Activated naive CD4-positive, alpha-beta T cell treated with anti-CD3 and anti-CD28 coated beads, Interleukin-2, amount 50 U/mL, for 72 hours (primary cell): ENCODE data around the gene TTLL1. TPM values are rescaled to one million over a fixed set of nuclear protein-coding genes. Genes with fewer than 3 reads are reported as not detected.
A peak's percentile ranks its signal among the peaks of the same experiment; 100 is the strongest.
"Not testable (repeated sequence)": the region's sequence is repeated elsewhere in the genome, so short reads cannot be mapped to it uniquely, and the experiment has no call there.

Experiments used
- ATAC-seq, 2 donors: fragments of 150-1000 bp; cut with Tn5 transposase; 2 replicates each; pipeline ENCODE4 v1.10.0; 2021; ENCODE audit warnings: mild to moderate bottlenecking in 2 of 2, moderate library complexity in 2 of 2
- DNase-seq, 2 donors: peaks; one replicate each; pipeline ENCODE4 v3.0.0; 2021 to 2022; ENCODE audit warnings: low spot score in 2 of 2
- H3K27ac Mint-ChIP-seq, 2 donors: one replicate each; pipeline ENCODE4 v1.8.0; 2022; ENCODE audit warnings: mild to moderate bottlenecking in 2 of 2, mixed read lengths in 2 of 2
- H3K36me3 Mint-ChIP-seq, 2 donors: one replicate each; pipeline ENCODE4 v1.8.0; 2022; ENCODE audit warnings: mixed read lengths in 2 of 2
- H3K9me3 Mint-ChIP-seq, 2 donors: one replicate each; pipeline ENCODE4 v1.8.0; 2022; ENCODE audit warnings: mixed read lengths in 2 of 2
- total RNA-seq, 2 donors: library from RNA; stranded (reverse); gene quantifications; one replicate each; pipeline ENCODE4 v1.2.3, GENCODE V29; 2022

TTLL1 gene
- total RNA-seq, 2 donors from 2014 or later: 5.6 to 6.0 TPM

DNA sequence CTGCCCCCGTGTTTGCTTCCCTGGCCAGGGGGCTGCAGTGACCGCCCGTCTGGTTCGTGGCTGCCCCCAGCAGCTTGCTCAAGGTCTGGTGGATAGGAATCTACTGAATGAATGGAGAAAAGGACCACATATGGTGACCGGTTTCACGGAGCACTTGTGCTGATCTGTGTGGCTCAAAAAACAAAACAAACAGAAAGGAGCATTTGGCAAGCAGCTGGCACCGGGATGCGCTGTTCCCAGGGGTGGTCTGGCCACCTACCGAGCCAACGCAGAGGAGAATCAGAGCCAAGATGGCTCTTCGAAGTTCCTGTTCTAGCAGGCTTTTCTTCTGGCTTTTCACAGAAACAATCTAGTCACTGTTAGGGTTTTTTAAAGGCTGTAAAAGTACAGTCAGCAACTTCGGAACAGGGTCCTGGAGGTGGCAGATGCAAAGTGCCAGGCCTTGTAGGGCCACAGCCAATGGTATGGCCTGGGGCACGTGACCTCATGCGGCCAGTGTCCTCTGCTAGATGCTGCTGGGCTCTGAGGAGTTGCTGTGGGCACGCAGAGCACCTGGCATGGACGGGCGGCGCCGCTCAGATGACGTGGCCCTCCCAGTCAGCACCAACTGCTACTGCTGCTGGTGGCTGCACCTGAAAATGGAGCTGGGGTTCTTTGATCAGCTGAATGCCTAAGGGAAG lies 47.0 kb downstream of the TTLL1 start:
- no peak for DNase-seq
- no peaks in the 10 kb centered on the region for H3K9me3 Mint-ChIP-seq
- H3K27ac Mint-ChIP-seq: peak overlapping the region in 1 of 2 donors; percentile 52
- no peak for ATAC-seq
- no peaks in the 10 kb centered on the region for H3K36me3 Mint-ChIP-seq

DNA sequence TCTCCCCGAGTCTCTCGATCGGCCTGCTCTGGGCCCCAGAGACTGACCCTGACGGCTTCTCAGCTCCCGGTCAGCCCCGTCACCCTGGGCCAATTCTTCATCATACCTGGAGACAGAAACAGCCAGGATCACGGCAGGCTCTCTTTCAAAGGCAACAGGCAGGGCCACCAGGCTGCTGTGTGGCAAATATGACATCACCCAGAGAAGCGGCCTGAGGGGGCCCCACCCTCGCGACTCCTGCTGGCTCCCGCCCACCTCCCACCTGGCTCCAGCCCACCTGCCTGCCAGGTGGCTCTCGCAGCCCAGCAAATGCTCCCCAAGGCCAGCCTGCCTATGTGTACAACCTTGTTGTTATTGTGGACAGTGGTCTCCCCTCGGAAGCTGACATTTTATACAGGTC lies 49.4 kb downstream of the TTLL1 start:
- Mint-ChIP-seq H3K9me3 (no peaks in the 10 kb centered on the region), H3K27ac (no peak overlapping the region), H3K36me3 (no peaks in the 10 kb centered on the region)
- ATAC-seq: no peak
- DNase-seq: no peak

DNA sequence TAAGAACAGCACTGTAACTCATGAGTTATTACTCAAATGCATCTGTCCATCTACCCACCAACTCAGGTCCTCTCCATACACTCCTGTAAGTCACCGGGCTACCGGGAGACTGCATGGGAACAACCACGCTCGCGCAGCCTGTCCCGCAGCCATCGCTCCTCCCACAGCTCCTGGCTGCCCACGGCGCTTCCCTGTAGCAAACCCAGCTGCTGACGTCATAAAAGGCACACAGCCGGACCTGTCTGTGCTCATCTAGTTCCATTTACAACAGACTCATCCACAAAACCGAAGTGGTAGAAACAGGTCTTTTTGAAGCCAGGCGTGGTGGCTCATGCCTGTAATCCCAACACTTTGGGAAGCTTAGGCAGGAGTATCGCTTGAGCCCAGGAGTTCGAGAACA lies 50.9 kb downstream of the TTLL1 start:
- Mint-ChIP-seq H3K9me3 (no peaks in the 10 kb centered on the region), H3K36me3 (no peaks in the 10 kb centered on the region), H3K27ac (peak overlapping the region in 1 of 2 donors; percentile 60)
- ATAC-seq: no peak
- no peak for DNase-seq

DNA sequence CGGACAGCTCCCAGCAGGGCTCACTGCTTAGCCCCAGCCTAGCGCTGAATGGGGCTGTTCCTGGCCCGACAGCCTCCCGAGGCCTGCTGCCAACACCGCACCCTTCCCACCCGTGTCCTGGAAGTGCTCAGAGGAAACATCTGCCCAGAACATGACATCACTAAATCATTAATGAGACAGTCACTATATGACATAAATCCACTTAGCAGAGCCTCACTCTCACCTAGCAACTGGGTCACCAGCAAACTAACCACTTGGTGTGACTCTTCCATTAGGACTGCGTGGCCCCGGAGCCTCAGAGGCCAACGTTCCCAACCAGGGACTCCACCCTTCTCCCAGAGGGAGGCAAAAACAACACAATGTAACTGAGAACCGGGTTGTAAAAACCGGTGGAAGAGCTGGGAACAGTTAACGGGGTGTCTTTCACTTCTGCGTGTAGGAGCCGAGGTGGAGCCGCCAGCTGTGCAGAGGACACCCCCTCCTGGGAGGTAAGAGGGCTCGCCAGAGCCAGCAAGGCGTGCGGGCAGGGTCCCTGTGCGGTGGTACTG lies 52.8 kb downstream of the TTLL1 start:
- Mint-ChIP-seq H3K27ac (no peak overlapping the region), H3K9me3 (no peaks in the 10 kb centered on the region), H3K36me3 (no peaks in the 10 kb centered on the region)
- DNase-seq (no peak), ATAC-seq (no peak)

DNA sequence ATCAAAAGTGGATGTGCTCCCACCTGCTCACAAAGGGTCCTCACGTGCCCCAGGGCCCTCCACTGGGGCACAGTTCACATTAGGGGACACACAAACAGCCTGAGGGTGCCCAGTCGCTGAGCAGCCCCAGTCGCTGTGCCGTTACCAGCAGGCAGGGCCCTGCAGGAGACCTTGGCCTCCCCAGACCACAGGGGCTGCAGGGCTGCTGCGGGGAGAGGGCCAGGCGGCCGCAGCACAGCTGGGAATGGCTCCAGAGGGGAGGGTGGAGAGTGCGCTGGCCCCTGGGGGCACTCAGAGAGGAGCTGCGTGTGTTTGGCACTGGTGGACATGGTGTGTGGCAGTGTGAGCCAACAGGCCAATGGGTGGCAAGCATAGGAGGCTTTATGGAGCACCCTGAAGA lies 53.9 kb downstream of the TTLL1 start:
- Mint-ChIP-seq H3K9me3 (no peaks in the 10 kb centered on the region), H3K27ac (no peak overlapping the region), H3K36me3 (no peaks in the 10 kb centered on the region)
- DNase-seq: no peak
- no peak for ATAC-seq

DNA sequence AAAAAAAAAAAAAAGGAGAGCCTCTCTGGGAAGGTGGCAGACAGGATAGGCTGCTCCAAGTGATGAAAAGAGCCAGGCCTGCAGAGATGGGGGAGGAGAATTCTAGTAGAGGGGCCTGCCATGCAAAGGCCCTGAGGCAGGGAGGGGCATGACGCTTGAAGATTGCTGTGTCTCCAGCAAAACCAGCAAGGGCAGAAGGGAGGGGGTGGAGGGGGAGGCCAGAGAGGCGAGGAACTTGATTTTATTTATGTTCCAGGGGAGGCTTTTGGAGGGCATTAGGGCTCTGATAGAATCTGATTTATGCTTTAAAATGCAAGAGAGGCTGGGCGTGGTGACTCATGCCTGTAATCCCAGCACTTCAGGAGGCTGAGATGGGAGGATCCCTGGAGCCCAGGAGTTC lies 57.6 kb downstream of the TTLL1 start:
- ATAC-seq (no peak), DNase-seq (no peak)
- no peaks in the 10 kb centered on the region for H3K9me3 Mint-ChIP-seq
- no peaks in the 10 kb centered on the region for H3K36me3 Mint-ChIP-seq
- no peak overlapping the region for H3K27ac Mint-ChIP-seq

DNA sequence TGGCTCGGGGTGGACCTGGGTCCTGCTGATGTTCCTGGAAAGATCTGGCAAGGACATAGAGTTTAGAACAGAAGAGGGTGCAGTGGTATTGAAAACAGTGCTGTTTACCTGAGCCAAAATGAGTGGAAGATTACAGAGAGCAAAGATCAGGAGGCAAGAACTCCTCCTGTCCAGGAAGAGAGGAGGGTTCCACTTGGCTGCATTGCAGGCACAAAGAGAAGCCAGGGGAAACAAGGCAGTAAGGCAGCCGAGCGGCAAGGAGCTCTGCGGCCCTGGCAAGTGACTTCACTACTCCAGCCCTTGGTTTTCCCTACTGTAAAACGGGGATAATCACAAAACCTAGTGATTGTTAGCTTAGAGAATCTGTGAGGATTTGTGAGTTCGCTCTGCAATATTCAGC lies 70.6 kb downstream of the TTLL1 start:
- DNase-seq: no peak
- Mint-ChIP-seq H3K36me3 (peaks cover 0 to 6% of the 10 kb centered on the region in 2 donors), H3K9me3 (no peaks in the 10 kb centered on the region), H3K27ac (no peak overlapping the region)
- no peak for ATAC-seq

DNA sequence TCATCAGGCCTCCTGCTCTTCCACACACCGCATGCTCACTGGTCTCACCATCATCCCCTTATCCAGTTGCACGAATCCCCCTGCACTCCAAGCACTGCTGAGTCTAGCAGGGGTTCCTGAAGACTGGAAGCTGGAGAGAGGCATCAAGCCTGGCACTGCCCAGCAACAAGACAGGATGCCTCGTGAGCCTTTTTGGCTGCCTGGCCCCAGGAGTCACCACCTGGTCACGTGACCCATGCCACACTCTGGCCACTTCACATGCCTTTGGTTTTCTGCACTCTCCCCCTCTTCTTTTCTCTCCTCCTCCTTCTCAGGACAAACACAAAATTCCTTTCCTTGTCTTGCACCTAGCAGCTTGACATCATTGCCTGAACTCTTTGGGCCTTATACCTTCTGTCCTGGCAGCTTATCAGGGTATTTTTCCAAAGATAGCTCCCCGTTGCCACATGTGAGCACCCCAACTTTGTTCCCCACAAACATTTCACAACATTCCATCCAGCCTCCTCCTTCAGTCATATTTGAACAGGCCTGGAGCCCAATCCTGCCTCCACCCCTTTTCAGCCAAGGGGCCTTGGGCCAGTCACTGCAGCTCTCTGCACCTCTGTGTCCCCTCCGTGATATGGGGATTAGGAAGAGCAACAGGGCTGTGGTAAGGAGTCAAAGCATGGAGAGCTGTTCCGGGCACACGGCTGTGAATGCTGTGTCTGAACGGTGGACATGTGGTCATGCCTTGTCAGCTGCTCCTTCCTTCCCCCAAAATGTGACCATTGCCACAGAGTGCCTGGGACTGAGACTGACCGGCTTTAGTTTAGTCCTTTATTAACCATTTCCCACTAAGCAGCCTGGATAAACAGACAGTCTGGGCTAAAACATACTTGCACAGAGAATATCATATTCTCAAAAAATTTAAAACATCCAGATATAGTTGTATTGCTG lies 71.4 kb downstream of the TTLL1 start:
- Mint-ChIP-seq H3K36me3 (peaks cover 0 to 6% of the 10 kb centered on the region in 2 donors), H3K9me3 (no peaks in the 10 kb centered on the region), H3K27ac (no peak overlapping the region)
- DNase-seq: no peak
- no peak for ATAC-seq

DNA sequence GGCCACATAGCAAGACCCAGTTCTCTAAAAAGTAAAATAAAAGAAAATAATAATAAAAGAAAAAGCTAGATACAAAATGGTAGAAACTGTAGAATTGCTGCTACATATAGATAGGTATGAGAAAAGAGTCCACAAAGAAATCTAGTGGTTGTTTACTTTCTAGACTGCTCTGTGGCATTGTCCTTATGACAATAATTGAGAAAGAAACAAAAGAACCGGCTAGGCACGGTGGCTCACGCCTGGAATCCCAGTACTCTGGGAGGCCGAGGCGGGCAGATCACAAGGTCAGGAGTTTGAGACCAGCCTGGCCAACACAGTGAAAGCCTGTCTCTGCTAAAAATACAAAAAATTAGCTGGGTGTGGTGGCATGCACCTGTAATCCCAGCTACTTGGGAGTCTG lies 73.0 kb downstream of the TTLL1 start:
- not testable (repeated sequence) for H3K9me3 Mint-ChIP-seq, DNase-seq

DNA sequence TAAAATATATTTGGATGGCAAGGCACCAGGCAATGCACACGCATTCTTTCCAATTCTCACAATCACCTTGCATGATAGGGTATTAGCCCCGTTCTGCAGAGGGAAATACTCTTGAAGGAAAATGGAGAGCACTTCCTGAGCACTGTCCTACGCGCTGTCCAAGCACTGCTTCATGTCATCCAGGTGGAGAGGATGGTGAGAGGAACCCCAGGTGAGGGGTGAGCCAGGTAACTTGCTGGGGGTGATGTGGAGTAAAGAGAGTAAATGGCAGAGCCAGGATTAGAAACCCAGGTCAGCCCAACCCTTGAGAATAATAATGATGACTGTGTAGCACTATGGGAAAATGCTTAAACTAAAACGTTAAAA lies 73.5 kb downstream of the TTLL1 start:
- H3K9me3 Mint-ChIP-seq: no peaks in the 10 kb centered on the region
- peak overlapping the region; percentile 86 to 91 for H3K27ac Mint-ChIP-seq
- no peak for ATAC-seq
- H3K36me3 Mint-ChIP-seq: peaks cover 0 to 6% of the 10 kb centered on the region in 2 donors
- no peak for DNase-seq

More for the DNA sequence above, 73.0 kb downstream of the TTLL1 start:
- not testable (repeated sequence) for H3K27ac Mint-ChIP-seq, H3K36me3 Mint-ChIP-seq, ATAC-seq

DNA sequence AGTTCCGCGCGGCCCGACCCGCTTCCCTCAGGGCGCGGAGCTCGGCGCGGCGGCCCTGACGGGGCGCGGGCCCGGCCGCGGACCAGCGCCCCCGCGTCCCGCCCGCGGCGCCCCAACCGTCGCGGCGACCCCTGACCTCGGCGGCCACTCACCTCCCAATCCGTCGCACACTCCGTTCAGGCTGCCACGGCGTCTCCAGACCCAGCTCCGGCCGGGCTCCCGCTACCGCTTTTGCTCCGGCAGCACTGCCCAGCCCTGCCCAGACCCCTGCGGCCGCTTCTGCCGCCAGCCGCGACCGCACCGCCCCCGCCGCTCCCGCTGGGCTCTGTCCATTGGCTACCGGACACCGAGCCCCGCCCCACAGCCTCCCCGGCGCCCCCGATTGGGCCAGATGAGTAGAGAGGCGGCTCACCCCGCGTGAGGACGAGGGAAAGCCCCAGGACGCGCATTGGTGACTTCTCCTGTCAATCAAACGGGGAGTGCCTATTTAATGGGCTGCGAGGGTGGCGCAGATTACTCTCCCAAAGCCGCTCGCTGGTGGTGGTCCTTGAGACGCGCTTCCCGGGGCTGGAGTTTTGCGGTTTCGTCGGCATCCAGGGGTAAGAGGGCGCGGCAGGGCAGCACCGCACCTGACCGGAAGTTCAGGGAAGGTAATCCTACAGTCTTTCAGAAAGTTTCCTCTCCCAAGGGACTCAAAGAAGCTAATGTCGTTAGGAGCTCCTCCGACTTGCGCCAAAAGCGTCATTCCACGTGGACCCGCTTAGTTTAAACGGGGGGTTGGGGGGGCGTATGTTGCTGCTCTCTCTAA lies 74.1 kb downstream of the TTLL1 start, which contains the start of gene PACSIN2:
Gene PACSIN2 (minus strand): TSS at position 281 of the 808 bp plus-strand sequence. CDS start 103,069 bp downstream, outside the sequence.
- Mint-ChIP-seq H3K36me3 (peaks cover 0 to 6% of the 10 kb centered on the region in 2 donors), H3K9me3 (no peaks in the 10 kb centered on the region), H3K27ac (peak within 1 kb of the TSS; percentile 90 to 91)
- peak; percentile 99 for DNase-seq
- peak; percentile 98 to 99 for ATAC-seq

DNA sequence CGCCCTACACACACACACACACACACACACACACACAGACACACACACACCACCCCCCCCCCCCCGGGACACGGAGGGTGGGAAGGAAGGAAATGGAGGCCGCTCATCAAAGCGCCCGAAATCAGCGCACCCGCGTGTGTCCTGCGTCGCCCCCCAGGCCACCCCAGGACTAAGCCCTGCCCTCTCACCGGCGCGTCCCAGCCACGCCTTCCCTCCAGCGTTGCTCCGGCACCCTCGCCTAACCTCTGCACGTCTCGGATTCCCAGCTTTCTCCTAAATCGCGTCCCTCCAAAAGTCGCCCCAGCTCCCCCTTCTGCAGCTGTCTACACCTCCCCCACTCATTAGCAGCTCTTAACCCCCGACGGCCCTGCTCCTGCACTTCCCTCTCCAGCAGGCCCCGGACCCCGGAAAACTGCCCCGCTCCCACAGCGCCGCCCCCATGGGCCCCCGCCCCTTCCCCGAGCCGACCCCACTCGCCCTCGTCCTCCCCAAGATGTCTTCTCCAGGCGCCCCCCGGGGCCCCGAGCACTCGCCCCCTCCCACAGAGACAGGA lies 74.8 kb downstream of the TTLL1 start:
- H3K36me3 Mint-ChIP-seq: peaks cover 0 to 6% of the 10 kb centered on the region in 2 donors
- ATAC-seq (peak; percentile 3 to 9), DNase-seq (peak; percentile 27 to 58)
- peak overlapping the region; percentile 90 to 91 for H3K27ac Mint-ChIP-seq
- H3K9me3 Mint-ChIP-seq: no peaks in the 10 kb centered on the region

DNA sequence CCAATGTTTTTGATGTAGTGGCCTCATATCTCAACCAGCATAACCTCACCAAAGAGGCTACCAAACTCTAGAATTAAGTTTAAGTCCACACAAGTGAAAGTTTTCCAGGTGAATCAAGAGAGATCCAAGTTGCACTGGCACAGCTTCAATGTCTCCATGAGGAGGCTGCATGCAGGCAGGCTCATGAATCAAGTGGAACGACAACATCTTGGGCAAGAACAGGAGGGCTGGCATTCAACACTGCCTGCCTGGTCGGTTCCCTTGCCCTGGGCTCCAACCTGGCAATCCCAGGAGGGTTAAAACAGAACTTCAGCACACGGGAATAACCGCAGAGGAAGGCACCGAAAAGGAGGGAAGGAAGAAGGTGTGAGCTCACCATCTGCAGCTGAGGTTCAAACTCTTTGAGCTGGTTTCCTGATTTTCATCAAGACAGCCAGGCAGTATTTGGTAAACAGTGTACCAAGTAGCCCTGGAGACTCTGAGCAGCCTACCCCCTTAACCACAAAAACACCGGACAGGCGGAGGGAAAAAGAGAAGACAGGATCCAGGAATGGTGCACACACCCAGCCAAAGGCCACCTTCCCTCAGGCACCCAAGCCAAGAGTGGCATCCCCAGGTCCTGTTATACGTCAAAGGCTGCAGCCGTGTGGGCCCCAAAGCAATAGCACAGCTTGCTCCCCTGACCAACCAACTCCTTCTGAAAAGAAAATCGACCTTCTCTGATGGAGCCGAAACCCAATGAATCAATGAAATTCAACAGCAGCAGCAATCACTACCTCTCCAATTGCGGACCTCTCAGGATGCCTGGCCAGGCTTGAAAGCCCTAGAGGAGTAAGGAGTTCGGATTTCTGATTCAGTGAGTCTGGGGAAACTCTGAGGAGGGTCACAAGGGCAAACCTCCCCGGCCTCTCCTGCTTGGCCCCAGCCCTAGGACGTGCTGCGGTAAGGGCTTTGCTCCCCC lies 75.6 kb downstream of the TTLL1 start:
- peak overlapping the region in 1 of 2 donors; percentile 91 for H3K27ac Mint-ChIP-seq

DNA sequence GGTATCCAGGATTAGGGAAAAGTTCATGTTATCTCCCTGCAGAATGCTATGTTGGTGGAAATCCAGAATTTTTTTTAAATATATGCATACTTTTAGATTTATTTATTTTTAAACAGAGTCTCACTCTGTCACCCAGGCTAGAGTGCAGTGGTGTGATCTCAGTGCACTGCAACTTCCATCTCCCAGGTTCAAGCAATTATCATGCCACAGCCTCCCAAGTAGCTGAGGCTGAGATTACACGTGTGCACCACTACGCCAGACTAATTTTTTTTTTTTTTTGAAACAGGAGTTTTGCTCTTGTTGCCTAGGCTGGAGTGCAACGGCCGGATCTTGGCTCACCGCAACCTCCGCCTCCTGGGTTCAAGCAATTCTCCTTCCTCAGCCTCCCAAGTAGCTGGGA lies 76.8 kb downstream of the TTLL1 start:
- Mint-ChIP-seq H3K36me3 (peaks cover 0 to 6% of the 10 kb centered on the region in 2 donors), H3K9me3 (no peaks in the 10 kb centered on the region), H3K27ac (no peak overlapping the region)
- DNase-seq: no peak
- no peak for ATAC-seq

More for the DNA sequence above, 75.6 kb downstream of the TTLL1 start:
- Mint-ChIP-seq H3K36me3 (peaks cover 0 to 6% of the 10 kb centered on the region in 2 donors), H3K9me3 (no peaks in the 10 kb centered on the region)
- DNase-seq (peak in 1 of 2 donors; percentile 23), ATAC-seq (peak in 1 of 2 donors; percentile 29)

DNA sequence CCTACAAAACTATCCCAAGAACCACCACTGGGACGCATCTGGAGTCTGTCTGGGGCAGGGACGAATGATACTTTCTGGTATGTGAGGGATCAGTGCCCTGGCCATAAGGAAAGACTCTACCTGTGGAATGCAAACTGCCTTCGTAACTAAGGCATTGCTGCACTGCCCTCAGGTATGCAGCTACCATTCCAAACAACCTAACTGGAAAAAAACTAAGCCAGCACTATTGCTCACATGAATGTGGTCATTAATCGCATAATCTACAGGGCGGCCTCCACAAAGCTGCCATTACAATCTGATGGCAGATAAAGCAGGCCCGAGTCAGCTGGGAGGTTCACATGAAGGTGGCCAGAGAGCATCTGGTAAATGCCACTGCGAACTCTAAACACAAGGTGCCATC lies 78.1 kb downstream of the TTLL1 start:
- no peak for ATAC-seq
- DNase-seq: no peak
- H3K9me3 Mint-ChIP-seq: no peaks in the 10 kb centered on the region
- H3K36me3 Mint-ChIP-seq: peaks cover 0 to 6% of the 10 kb centered on the region in 2 donors
- no peak overlapping the region for H3K27ac Mint-ChIP-seq
